ENCODE measurements around the gene CHRNE.

Gene CHRNE

GRCh38 chr17:4903051-4903818, at the start of gene CHRNE:
CHRNE (minus strand) TSS chr17:4903098; CDS start chr17:4903063, 35 bp downstream.
- DNase-seq (ENCODE audit: low read depth), result peak; percentile 81

- no peak for DNase-seq (ENCODE audit: low read depth)
Observed at GRCh38 chr17:4951486-4951885, 48.6 kb upstream of the CHRNE start.

DNA sequence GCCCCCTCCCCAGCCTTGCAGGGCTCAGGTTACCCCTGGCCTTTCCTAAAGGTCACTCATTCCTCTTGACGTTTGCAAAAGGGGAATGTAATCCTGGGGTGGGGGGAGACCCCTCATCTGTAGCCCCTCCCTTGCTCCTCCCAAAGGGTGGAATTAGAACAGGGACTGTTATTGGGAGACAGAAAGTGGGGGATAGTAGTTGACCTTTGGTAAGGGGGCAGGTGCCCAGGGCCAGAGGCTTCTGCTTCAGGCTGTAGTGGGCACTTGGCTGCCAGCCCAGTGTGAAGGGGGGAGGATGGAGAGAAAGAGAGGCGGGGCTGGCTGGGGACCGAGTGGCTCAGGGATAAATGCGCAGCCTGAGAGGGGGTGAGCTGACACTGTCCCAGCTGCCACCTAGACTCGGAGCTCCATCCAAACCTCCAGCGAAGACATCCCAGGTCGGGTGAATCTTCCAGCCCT, 47.9 kb upstream of the CHRNE start, which contains the start of gene ENO3:
Gene ENO3 (plus strand): TSS at position 374 of the 459 bp plus-strand sequence. CDS start 711 bp downstream, outside the sequence.
- DNase-seq (ENCODE audit: low read depth), result no peak

- no peak for DNase-seq (ENCODE audit: low read depth)
Observed at GRCh38 chr17:4950075-4950745, 47.3 kb upstream of the CHRNE start.

DNA sequence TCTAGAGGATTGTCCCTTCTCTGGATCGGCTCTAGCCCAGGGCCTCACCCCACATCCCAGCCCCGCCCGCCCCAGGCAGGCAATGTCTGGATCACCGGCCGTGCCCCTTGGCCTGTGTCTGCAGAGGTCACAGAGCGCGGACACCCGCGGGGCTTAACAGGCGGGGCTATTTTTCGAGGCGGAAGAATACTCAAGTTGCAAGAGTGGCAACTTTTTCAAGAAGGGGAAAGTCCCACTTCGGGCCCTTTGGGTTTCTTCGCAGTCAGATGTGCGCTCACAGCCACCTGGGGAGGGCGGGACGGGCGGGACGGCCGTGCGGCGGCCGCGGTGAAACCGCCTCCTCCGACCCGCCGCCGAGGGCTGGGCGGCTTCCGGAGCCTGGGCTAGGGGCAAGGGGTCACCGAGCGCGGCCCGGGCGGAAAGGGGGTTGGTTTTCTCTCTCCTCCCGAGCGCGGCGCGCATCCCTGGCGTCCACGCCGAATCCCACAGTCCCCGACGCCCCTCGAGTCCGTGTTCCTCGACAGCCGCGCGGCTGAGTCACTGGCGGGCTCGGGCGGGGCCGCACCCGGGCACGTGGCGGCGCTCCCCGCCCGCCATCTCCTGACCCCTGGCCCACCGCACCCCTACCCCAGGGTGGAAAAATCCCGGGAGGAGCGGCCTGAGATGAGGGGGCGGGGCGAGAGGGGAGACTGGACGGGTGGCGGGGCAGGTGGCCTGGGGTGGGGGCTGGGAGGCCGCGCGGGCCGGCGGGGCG, 46.6 kb upstream of the CHRNE start:
- DNase-seq (ENCODE audit: low read depth), result peak; percentile 79

- peak; percentile 91 for DNase-seq (ENCODE audit: low read depth)
Observed at GRCh38 chr17:4948931-4949320, 46.0 kb upstream of the CHRNE start.

DNA sequence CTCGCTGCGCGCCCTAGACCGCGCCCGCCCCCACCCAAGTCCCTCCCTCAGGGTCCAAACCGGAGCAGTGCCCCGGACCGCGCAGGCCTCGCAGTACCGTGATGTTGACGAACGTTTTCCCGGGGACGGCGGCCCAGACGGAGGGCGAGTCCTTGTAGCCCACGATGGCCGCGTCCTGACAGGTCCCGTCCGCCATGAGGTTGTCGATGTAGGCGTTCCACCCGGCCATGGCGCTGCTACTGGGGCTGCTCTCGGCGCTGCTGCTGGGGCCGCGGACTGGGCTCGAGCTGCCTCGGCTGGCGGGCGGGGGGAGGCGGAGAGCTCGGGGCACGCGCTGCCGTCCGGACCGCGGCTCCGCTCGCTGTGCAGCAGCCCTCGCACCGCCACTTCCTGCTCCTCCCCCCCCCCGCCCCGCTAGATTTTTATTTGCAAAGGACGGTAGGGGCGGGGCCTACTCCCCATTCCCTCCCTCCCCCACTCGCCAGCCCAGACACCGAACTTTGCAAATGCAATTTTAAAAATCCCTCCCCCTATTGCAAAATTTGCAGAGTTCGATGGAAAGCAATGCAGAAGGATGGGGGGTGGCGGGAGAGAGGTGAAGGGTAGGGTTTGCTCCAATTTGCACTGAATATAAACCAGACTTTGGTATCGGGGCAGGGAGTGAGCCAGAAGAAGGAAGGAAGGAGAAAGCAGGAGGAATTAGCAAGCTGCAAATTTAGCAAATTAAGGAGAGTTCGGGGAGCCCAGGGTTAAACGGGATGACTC, 45.5 kb upstream of the CHRNE start, which contains the start of gene PFN1:
Gene PFN1 (minus strand): TSS at position 365 of the 765 bp plus-strand sequence. CDS start 136 bp downstream, at position 229.
- DNase-seq (ENCODE audit: low read depth), result peak; percentile 94

GRCh38 chr17:4947411-4948165, 44.7 kb upstream of the CHRNE start:
- peak; percentile 74 for DNase-seq (ENCODE audit: low read depth)

DNA sequence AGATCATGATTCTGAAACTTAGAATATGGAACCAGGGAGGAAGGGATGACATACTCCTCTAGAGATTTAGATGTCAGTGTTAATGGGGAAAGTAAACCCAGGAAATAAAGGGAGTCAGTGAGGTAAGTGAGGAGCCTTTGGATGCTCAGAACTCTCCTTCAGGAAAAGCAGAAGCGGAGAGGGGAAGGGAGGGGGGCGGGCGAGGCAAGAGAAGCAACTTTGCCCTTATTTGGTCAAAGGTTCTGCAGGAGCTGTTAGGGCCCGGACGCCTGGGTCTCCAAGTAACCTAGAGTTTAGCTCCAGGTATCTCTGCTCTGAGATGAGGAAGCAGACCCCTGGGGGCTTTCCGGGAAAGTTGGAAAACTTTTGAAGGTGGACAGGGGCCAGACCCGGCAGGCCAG, 44.1 kb upstream of the CHRNE start:
- peak; percentile 29 for DNase-seq (ENCODE audit: low read depth)

DNA sequence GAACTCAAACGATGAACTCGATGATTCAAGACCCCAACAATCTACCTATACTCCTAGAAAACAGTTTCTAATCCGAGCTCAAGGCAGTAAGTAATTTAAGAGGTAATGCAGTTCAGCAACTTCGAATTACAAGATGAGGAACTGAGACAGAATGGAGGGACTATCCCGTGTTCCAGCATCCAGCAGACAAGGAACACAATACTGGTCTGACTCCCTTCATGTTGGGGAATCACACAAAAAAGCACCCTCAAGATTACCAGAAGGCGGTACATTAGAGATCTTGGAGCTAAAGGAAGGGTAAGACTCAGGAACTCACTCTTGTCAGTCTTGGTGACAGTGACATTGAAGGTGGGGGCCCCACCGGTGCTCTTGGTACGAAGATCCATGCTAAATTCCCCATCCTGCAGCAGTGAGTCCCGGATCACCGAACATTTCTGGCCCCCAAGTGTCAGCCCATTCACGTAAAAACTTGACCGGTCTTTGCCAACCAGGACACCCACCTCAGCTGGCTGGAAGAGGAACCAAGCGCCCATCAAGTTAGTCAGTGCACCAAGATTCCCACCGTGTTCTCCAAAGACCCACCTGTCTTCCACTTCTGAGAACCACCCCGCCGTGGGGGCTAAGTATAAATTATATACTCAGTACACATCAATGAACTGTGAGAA, 43.5 kb upstream of the CHRNE start:
- DNase-seq (ENCODE audit: low read depth), result no peak

DNA sequence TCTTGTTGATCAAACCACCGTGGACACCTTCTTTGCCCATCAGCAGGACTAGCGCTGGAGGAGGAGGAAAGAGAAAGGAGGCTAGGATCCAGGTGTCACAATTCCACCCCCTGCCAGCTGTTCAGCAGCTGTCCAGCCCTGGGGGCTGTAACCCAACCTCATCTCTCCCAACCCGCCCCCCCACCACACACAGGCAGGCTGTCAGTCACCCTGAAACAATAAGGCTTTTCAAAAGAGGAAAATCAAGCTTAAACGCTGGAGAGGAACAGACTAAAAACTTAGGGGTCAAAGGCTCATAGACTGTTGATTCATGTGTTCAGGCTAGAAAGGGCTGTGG, 43.0 kb upstream of the CHRNE start:
- DNase-seq (ENCODE audit: low read depth), result peak; percentile 44

GRCh38 chr17:4945176-4945943, 42.5 kb upstream of the CHRNE start:
- DNase-seq (ENCODE audit: low read depth), result peak; percentile 98

DNA sequence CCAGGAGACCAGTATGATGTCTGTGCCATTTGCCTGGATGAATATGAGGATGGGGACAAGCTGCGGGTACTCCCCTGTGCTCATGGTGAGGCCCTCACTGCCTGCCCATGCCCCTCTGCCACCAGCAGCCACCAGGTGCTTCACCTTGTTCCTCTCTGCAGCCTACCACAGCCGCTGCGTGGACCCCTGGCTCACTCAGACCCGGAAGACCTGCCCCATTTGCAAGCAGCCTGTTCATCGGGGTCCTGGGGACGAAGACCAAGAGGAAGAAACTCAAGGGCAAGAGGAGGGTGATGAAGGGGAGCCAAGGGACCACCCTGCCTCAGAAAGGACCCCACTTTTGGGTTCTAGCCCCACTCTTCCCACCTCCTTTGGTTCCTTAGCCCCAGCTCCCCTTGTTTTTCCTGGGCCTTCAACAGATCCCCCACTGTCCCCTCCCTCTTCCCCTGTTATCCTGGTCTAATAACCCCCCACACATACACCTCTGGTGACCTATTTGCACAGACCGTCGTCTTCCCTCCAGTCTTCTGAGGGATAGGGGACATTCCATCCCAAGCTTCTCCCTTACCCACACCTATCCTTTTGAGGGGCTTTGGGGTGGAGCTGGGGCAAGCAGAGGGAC, 41.8 kb upstream of the CHRNE start:
- no peak for DNase-seq (ENCODE audit: low read depth)

GRCh38 chr17:4944163-4944553, 41.3 kb upstream of the CHRNE start:
- DNase-seq (ENCODE audit: low read depth), result no peak

GRCh38 chr17:4942760-4943508, 40.0 kb upstream of the CHRNE start:
- DNase-seq (ENCODE audit: low read depth), result no peak

GRCh38 chr17:4941319-4941610, 38.4 kb upstream of the CHRNE start:
- DNase-seq (ENCODE audit: low read depth), result no peak

DNA sequence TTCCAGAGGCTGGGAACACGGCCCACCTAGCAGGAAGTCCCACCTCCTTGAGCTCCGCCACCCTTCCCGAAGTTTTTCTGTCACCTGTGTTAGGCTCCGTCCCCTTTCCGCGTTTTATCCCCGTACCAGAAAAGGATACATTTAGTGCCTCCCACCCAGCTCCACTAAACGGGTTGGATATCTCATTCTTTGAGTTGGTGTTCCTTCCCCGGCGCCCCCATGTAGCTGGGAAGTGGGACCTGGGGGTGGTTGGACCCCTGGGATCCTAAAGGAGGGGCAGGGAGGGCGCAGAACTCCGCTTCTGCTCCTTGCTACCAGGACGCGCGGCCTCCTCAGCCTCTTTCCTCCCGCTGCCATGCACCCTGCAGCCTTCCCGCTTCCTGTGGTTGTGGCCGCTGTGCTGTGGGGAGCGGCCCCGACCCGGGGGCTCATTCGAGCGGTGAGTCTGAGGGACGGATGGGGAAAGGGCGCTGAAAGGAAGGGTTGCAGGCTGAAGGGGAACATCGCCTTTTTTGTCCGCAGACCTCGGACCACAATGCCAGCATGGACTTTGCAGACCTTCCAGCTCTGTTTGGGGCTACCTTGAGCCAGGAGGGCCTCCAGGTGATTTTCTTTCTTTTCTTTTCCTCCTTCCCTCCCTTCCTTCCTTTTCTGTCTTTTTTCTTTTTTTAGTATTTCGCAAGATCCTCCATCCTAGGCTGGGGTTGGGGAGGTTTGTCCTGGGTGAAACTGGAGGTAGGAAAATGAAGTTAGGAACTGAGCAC, 37.8 kb upstream of the CHRNE start:
- DNase-seq (ENCODE audit: low read depth), result peak; percentile 51

Measured in ELR (cell line).